Peyer's patch (tissue), 4 donors: Measurements from ENCODE around the gene ICAM1. TPM values are rescaled to one million over a fixed set of nuclear protein-coding genes. Genes with fewer than 3 reads are reported as not detected.

Experiments used
- DNase-seq, 3 donors: peaks; one replicate each; pipeline ENCODE4 v3.0.0-alpha.2; 2017 to 2019
- H3K27ac ChIP-seq, 4 donors: fragments of 200-600 bp; sonication (generic); one replicate each; pipeline ENCODE4 v1.5.1; 2016 to 2019
- H3K27me3 ChIP-seq, 2 donors: fragments of 200-600 bp; sonication (generic); one replicate each; pipeline ENCODE4 v1.5.1; 2019
- H3K36me3 ChIP-seq, 3 donors: fragments of 200-600 bp; sonication (generic); one replicate each; pipeline ENCODE4 v1.5.1; 2016 to 2019
- H3K4me1 ChIP-seq, 4 donors: fragments of 200-600 bp; sonication (generic); one replicate each; pipeline ENCODE4 v1.5.1; 2016 to 2019
- H3K4me3 ChIP-seq, 4 donors: fragments of 200-600 bp; sonication (generic); 1 replicate in 3 of 4; 2 replicates in 1 of 4; pipeline ENCODE4 v1.5.1; 2016 to 2019; ENCODE audit warnings: mild to moderate bottlenecking in 1 of 4
- H3K9me3 ChIP-seq, 4 donors: fragments of 200-600 bp; sonication (generic); one replicate each; pipeline ENCODE4 v1.5.1; 2016 to 2019; ENCODE audit warnings: mild to moderate bottlenecking in 1 of 4
- POLR2A ChIP-seq, 2 donors: fragments of 450-650 bp; IDR thresholded peaks; one replicate each; pipeline ENCODE4 v1.5.1; 2017; ENCODE audit warnings: antibody characterized with exemption in 2 of 2, mild to moderate bottlenecking in 2 of 2, moderate library complexity in 2 of 2
- total RNA-seq, 4 donors: library from RNA; depleted of rRNA; stranded (reverse); fragments of >200 nt; gene quantifications; one replicate each; pipeline ENCODE4 v1.1.0, GENCODE V29; 2016
- TF ChIP-seq, protein P1 (sequence below), 6 experiments: fragments of 450-650 bp in 4 of 6; fragments of 200-600 bp in 2 of 6; sonication (generic) in 1 of 6; IDR thresholded peaks; one replicate each; pipeline ENCODE4 v1.5.1; 2017 to 2019; ENCODE audit warnings: antibody characterized with exemption in 6 of 6, mild to moderate bottlenecking in 3 of 6, moderate library complexity in 1 of 6

Gene ICAM1
- total RNA-seq, 4 donors from 2014 or later = 2.6 to 62.7 (median 12.7) TPM

DNA sequence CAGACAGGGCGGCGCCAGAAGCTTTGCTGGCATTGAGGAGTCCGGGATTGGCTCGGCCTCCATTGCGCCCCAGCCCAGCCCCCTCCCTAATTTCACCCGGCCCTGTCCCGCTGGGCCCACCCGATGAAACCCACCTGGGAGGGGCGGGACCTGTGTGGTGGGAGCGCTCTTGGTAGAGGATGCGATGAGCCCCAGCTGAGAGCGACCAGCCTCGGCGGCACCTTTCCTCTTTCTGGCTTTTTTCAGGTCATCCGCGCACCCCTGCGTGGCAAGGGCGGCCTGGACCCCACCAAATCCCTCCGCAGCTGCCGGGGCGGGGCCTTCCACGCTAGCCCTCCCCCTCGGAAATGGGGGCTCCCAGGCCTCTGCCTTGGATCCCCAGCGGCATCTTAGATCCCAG lies 38.5 kb downstream of the ICAM1 start, which contains the start of gene ZGLP1:
Gene ZGLP1 (minus strand): TSS at position 393 of the 400 bp plus-strand sequence.
- Histone ChIP-seq H3K9me3 (no peaks in the 10 kb centered on the region), H3K27me3 (no peaks in the 10 kb centered on the region), H3K36me3 (no peaks in the 10 kb centered on the region), H3K27ac (no peak within 1 kb of the TSS), H3K4me1 (peaks cover 0 to 2% (median 0%) of the 10 kb centered on the region in 4 donors), H3K4me3 (no peak within 1 kb of the TSS)
- no peak for DNase-seq
- TF ChIP-seq POLR2A (IDR thresholded peaks at IDR 0.05) = no peak
- TF ChIP-seq, protein P1, sequence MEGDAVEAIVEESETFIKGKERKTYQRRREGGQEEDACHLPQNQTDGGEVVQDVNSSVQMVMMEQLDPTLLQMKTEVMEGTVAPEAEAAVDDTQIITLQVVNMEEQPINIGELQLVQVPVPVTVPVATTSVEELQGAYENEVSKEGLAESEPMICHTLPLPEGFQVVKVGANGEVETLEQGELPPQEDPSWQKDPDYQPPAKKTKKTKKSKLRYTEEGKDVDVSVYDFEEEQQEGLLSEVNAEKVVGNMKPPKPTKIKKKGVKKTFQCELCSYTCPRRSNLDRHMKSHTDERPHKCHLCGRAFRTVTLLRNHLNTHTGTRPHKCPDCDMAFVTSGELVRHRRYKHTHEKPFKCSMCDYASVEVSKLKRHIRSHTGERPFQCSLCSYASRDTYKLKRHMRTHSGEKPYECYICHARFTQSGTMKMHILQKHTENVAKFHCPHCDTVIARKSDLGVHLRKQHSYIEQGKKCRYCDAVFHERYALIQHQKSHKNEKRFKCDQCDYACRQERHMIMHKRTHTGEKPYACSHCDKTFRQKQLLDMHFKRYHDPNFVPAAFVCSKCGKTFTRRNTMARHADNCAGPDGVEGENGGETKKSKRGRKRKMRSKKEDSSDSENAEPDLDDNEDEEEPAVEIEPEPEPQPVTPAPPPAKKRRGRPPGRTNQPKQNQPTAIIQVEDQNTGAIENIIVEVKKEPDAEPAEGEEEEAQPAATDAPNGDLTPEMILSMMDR (IDR thresholded peaks at IDR 0.05) = no peak

DNA sequence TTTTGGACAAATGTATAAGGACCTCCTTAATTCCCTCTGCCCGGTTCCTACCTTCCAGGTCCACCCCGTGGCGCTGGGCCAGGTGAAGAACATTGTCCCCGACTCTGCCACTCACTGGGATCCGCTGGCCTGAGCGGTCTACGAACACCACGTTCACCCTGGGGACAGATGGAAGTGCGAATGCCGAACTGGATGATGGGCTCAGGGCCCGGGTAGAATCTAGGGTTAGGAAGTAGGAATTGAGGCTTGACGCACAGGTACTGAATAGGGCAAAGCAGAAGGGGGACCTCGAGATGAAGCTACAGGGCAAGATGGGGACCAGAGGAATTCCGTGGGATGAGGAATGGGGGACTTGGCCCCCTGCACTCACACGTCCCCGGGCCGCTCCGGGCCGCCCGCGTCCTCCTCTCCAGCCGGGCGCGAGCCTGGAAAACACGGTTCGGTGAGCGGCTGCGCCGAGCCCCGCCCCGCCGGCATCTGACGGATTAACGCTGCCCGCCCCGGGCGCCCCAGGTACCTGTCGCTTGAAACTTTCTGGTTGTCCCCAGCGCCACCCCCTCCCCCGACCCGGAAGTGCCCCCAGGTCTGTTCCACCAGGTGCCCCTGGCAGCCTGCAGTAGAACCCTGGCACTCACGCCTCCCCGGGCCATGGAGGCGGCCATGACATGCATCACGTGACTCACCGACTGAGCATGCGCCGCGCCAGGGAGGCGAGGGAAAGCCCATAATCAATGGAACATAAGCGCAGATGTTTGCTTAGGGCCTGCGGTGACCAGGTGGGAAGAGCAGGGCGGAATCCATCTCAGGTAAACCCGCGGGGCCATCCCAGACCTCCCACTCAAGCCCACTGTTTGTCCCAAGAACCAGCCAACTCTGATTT lies 44.7 kb downstream of the ICAM1 start, which contains the start of gene FDX2:
Gene FDX2 (minus strand): TSS at position 681 of the 880 bp plus-strand sequence. CDS start 19 bp downstream, at position 662.
- TF ChIP-seq POLR2A (IDR thresholded peaks at IDR 0.05) = no peak
- TF ChIP-seq, protein P1 (IDR thresholded peaks at IDR 0.05) = no peak
- Histone ChIP-seq H3K4me3 (peak within 1 kb of the TSS; percentile 54 to 93 (median 82)), H3K36me3 (peaks cover 0 to 37% (median 0%) of the 10 kb centered on the region in 3 donors), H3K27ac (peak within 1 kb of the TSS; percentile 16 to 80 (median 35)), H3K27me3 (no peaks in the 10 kb centered on the region), H3K9me3 (no peaks in the 10 kb centered on the region), H3K4me1 (peaks cover 4 to 18% (median 5%) of the 10 kb centered on the region in 4 donors)
- DNase-seq = peak; percentile 89 to 94 (median 93)

DNA sequence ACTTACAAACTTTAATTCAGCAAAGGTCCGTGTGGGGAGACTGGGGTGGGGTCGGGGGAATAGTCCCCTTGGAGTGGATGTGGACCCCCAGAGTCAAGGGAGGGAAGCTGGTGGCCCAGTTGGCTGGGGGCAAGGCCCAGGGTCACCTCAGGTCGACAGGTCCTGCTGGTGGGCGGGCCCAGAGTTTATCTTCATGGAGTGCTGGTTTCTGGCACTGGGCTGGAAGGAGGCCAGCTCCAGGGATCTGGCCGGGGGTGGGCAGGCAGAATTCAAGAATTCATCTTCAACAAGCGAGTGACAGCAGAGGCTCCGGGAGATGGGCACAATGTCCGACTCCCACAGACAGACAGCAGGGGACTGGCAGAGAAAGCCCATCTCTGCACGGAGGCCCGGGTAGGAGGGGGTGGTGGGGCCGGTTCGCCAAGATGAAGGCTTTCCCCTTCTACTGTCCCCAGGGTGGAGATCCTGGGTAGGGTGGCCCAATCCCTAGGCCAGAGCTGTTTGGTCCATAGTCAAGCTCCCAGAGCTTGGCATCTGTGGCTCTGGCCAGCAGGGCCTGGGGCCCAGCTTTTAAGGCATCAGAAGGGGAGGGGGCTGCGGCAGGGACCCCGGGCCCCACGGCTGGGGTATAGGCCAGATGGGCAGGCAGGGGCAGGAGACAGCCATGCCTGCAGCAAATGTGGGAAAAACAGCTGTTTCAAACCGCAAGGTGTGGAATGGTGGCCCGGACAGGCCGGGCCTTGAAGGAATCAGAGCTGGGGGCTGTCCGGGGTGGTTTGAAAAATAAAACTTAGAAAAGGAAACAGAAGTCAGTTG lies 45.5 kb downstream of the ICAM1 start:
- Histone ChIP-seq H3K27ac (peak overlapping the region in 2 of 4 donors; percentile 43 to 80), H3K9me3 (no peaks in the 10 kb centered on the region), H3K4me1 (peaks cover 4 to 26% (median 8%) of the 10 kb centered on the region in 4 donors), H3K36me3 (peaks cover 0 to 46% (median 0%) of the 10 kb centered on the region in 3 donors), H3K27me3 (no peaks in the 10 kb centered on the region), H3K4me3 (peak overlapping the region in 3 of 4 donors; percentile 54 to 93 (median 81))
- TF ChIP-seq, protein P1 (IDR thresholded peaks at IDR 0.05) = no peak
- TF ChIP-seq POLR2A (IDR thresholded peaks at IDR 0.05) = no peak
- DNase-seq = no peak

DNA sequence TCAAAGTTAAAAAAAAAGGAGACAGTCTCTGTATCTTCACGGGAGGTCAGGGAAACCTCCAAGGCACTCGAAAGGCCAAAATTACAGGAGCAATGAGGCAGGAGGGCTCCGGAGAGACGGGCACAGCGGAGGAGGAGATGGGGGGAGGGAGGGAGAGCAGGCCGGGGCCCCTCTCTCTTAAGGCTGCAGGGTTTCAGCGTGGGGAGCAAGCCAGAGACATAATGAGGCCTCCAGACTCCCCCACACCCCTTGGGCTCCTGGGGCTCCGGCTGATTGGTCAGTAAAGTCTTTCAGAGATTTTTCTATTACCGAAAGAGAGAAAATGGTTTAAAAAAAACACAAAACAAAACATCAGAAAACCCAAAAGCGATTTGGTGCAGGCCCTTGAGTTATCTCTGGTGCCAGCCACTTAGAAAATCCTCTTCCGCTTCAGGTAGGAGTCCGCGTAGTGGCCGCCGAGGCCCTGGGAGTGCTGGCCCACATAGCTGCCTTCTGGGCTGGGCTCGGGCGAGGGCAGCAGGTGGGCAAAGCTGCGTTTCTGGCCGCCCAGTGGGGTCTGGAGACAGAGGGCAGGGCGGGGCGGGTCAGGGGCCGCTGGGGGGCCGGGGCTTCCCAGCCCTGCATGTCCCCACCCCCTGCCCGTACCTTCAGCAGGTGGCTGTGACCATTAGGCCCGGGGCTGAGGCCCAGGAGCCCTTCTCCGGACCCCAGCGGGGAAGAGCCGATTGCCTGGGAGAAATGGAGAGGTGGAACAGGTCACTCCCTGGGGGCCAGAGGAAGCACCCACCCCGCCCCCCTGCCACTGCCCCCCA lies 46.3 kb downstream of the ICAM1 start:
- peaks cover 0 to 54% (median 0%) of the 10 kb centered on the region in 3 donors for H3K36me3 ChIP-seq
- no peak for TF ChIP-seq POLR2A (IDR thresholded peaks at IDR 0.05)
- TF ChIP-seq, protein P1 (IDR thresholded peaks at IDR 0.05) = no peak
- H3K27me3 ChIP-seq = no peaks in the 10 kb centered on the region
- H3K9me3 ChIP-seq = no peaks in the 10 kb centered on the region
- no peak overlapping the region for H3K27ac ChIP-seq
- H3K4me3 ChIP-seq = no peak overlapping the region
- peaks cover 4 to 30% (median 9%) of the 10 kb centered on the region in 4 donors for H3K4me1 ChIP-seq
- DNase-seq = no peak
